Retinal pigment epithelial cell (primary cell): ENCODE data around the gene ACVR1B.
"Not testable (repeated sequence)": the region's sequence is repeated elsewhere in the genome, so short reads cannot be mapped to it uniquely, and the experiment has no call there.

Experiments
- DNase-seq: peaks from one replicate; pipeline ENCODE4 v3.0.0-alpha.2; 2010; ENCODE audit warnings: low read depth
- H3K4me3 ChIP-seq: 2 replicates; pipeline ENCODE4 v1.5.1; 2011; ENCODE audit warnings: mild to moderate bottlenecking, low read length, control low read depth, moderate library complexity
- CTCF ChIP-seq: conservative IDR thresholded peaks from 2 replicates; pipeline ENCODE4 v1.5.1; 2011; ENCODE audit warnings: low read depth, low read length, control low read depth, inconsistent platforms

Gene ACVR1B

GRCh38 chr12:51972422-51972812 is 20.9 kb downstream of the ACVR1B start:
- no peak overlapping the region for H3K4me3 ChIP-seq
- DNase-seq = no peak
- TF ChIP-seq CTCF = no peak

DNA sequence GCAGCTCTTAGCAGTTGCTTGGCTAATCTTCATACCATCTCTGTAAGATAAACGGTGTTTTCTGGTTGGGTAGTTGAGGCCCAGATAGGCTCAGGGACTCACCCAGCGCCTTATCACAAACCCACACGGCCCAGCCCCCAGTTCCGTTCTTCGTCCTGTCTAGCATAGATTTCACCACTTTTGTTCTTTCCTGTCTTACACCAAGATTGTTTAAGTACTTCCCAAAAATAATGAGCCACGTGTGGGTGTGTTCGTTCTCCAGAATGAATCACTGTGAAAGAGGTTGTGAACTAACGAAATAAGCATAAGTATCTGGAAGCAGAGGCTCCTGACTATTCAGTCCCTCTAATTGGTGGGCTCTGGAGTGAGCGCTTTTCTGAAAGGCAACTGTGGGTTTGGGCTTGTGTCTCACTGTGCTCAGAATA is 21.4 kb downstream of the ACVR1B start:
- no peak for TF ChIP-seq CTCF
- H3K4me3 ChIP-seq = no peak overlapping the region
- DNase-seq = peak; percentile 40

GRCh38 chr12:51973560-51973959 is 22.1 kb downstream of the ACVR1B start:
- H3K4me3 ChIP-seq = no peak overlapping the region
- DNase-seq = no peak
- no peak for TF ChIP-seq CTCF

- no peak overlapping the region for H3K4me3 ChIP-seq
- no peak for DNase-seq
- no peak for TF ChIP-seq CTCF
Observed at GRCh38 chr12:51974646-51975045, 23.1 kb downstream of the ACVR1B start.

- TF ChIP-seq CTCF = no peak
- H3K4me3 ChIP-seq = no peak overlapping the region
- no peak for DNase-seq
Observed at GRCh38 chr12:51975196-51975595, 23.7 kb downstream of the ACVR1B start.

DNA sequence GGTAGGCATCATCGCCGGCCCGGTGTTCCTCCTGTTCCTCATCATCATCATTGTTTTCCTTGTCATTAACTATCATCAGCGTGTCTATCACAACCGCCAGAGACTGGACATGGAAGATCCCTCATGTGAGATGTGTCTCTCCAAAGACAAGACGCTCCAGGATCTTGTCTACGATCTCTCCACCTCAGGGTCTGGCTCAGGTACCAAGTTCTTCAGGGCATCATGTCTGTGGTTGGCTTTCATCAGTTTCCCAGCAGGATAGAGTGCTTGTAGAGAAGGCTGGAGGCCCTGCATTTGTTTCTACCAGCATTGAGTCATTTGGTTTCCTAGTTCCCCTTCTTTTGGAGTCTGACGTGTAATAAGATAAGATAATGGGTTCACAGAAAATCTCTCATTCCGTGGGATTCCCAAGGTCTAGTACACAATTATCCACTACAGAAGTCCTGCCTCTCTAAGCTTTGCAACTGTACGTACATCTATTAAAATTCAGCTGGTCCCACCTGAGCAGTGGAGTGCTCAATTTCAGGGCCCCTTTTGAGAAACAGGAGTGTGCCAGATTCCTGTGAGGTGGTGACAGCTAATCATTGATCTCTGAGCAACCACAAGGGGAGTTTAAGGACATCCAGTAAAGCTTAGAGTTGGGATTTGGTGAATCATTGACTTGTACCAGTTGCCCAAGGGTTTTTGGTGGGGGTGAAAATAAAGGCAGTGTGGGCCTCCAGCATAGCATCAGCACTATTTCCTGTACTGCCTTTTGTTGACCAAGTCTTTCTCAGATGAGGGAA is 25.1 kb downstream of the ACVR1B start:
- no peak for TF ChIP-seq CTCF
- no peak overlapping the region for H3K4me3 ChIP-seq
- no peak for DNase-seq

- no peak for TF ChIP-seq CTCF
- no peak for DNase-seq
- no peak overlapping the region for H3K4me3 ChIP-seq
Observed at GRCh38 chr12:51977320-51977753, 25.8 kb downstream of the ACVR1B start.

- DNase-seq, H3K4me3 ChIP-seq: not testable (repeated sequence)
Observed at GRCh38 chr12:51979306-51979705, 27.8 kb downstream of the ACVR1B start.
